OCI-LY1 (cell line): ENCODE measurements around the gene VGLL4.

Experiments
- EZH2 ChIP-seq: fragments of 200-600 bp; sonication (generic), shearing (Covaris generic); IDR thresholded peaks from 2 replicates; pipeline ENCODE4 v1.8.0; 2017; ENCODE audit warnings: borderline replicate concordance, mixed run types, mild to moderate bottlenecking, antibody characterized with exemption, low read length, moderate library complexity, mixed read lengths
- TF ChIP-seq, protein P1 (sequence below): fragments of 200-600 bp; sonication (generic), shearing (Covaris generic); IDR thresholded peaks from 2 replicates; pipeline ENCODE4 v1.5.1; 2017; ENCODE audit warnings: mild to moderate bottlenecking, antibody characterized with exemption, low read length, moderate library complexity, mixed read lengths

GRCh38 chr3:11555211-11555782, 88.4 kb downstream of the VGLL4 start:
- TF ChIP-seq, protein P1, sequence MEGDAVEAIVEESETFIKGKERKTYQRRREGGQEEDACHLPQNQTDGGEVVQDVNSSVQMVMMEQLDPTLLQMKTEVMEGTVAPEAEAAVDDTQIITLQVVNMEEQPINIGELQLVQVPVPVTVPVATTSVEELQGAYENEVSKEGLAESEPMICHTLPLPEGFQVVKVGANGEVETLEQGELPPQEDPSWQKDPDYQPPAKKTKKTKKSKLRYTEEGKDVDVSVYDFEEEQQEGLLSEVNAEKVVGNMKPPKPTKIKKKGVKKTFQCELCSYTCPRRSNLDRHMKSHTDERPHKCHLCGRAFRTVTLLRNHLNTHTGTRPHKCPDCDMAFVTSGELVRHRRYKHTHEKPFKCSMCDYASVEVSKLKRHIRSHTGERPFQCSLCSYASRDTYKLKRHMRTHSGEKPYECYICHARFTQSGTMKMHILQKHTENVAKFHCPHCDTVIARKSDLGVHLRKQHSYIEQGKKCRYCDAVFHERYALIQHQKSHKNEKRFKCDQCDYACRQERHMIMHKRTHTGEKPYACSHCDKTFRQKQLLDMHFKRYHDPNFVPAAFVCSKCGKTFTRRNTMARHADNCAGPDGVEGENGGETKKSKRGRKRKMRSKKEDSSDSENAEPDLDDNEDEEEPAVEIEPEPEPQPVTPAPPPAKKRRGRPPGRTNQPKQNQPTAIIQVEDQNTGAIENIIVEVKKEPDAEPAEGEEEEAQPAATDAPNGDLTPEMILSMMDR: no peak
- TF ChIP-seq EZH2: no peak
